ENCODE data around the gene DPEP1.

Gene DPEP1

DNA sequence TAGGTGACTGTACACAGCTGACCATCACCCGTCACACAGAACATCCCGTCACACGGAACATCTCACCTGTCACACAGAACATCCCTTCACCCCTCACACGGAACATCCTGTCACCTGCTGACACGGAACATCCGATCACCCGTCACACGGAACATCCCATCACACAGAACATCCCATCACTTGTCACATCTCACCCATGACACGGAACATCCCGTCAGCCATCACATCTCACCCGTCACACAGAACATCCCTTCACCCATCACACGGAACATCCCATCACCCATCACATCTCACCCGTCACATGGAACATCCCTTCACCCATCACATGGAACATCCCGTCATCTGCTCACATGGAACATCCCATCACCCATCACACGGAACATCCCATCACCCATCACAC lies 34.1 kb upstream of the DPEP1 start:
- Histone ChIP-seq H3K79me2 (ENCODE audit: control insufficient read depth, low read length) (no peaks in the 10 kb centered on the region), H3K4me3 (ENCODE audit: low read length) (no peak overlapping the region), H3K36me3 (ENCODE audit: control insufficient read depth, low read length) (no peaks in the 10 kb centered on the region), H3K4me1 (ENCODE audit: control insufficient read depth, low read length) (peaks cover 14% of the 10 kb centered on the region), H3K9me2 (replicated peaks; ENCODE audit: control insufficient read depth, low read length) (no peaks in the 10 kb centered on the region), H3K27ac (ENCODE audit: low read depth, low read length) (no peak overlapping the region), H4K20me1 (ENCODE audit: control insufficient read depth, insufficient read depth, low read depth, low read length) (no peaks in the 10 kb centered on the region), H3K4me2 (ENCODE audit: low read length) (no peak overlapping the region), H3K27me3 (ENCODE audit: control insufficient read depth, low read length) (peaks cover 5% of the 10 kb centered on the region), H3K9me3 (ENCODE audit: control insufficient read depth, insufficient read depth, low read length) (peaks cover 10% of the 10 kb centered on the region; the same call in 1 of the 2 replicates), H3F3A (ENCODE audit: control insufficient read depth, insufficient read depth) (0 out of 2 replicates have a peak, but pooled peaks cover 3% of the 10 kb centered on the region)
- TF ChIP-seq CTCF (IDR thresholded peaks at IDR 0.05; ENCODE audit: low read depth, low read length, poor library complexity, severe bottlenecking) (no peak), EZH2phosphoT487 (IDR thresholded peaks at IDR 0.05; ENCODE audit: borderline replicate concordance, low read length) (no peak)

GRCh38 chr16:89581045-89581695 lies 32.3 kb upstream of the DPEP1 start:
- no peak for TF ChIP-seq CTCF (IDR thresholded peaks at IDR 0.05; ENCODE audit: low read depth, low read length, poor library complexity, severe bottlenecking)
- Histone ChIP-seq H3K4me1 (ENCODE audit: control insufficient read depth, low read length) (no peaks in the 10 kb centered on the region), H3K27ac (ENCODE audit: low read depth, low read length) (no peak overlapping the region), H3F3A (ENCODE audit: control insufficient read depth, insufficient read depth) (0 out of 2 replicates have a peak, but pooled peaks cover 3% of the 10 kb centered on the region), H3K4me2 (ENCODE audit: low read length) (no peak overlapping the region), H3K4me3 (ENCODE audit: low read length) (no peak overlapping the region), H3K9me3 (ENCODE audit: control insufficient read depth, insufficient read depth, low read length) (peaks cover 11% of the 10 kb centered on the region; the same call in 1 of the 2 replicates), H3K27me3 (ENCODE audit: control insufficient read depth, low read length) (no peaks in the 10 kb centered on the region), H3K9me2 (replicated peaks; ENCODE audit: control insufficient read depth, low read length) (no peaks in the 10 kb centered on the region), H3K36me3 (ENCODE audit: control insufficient read depth, low read length) (no peaks in the 10 kb centered on the region), H4K20me1 (ENCODE audit: control insufficient read depth, insufficient read depth, low read depth, low read length) (no peaks in the 10 kb centered on the region), H3K79me2 (ENCODE audit: control insufficient read depth, low read length) (no peaks in the 10 kb centered on the region)

- no peaks in the 10 kb centered on the region for H3K79me2 ChIP-seq (ENCODE audit: control insufficient read depth, low read length)
- no peaks in the 10 kb centered on the region for H3K27me3 ChIP-seq (ENCODE audit: control insufficient read depth, low read length)
- peaks cover 19% of the 10 kb centered on the region; the same call in 1 of the 2 replicates for H3K9me3 ChIP-seq (ENCODE audit: control insufficient read depth, insufficient read depth, low read length)
- no peak overlapping the region for H3K4me3 ChIP-seq (ENCODE audit: low read length)
- H3F3A ChIP-seq (ENCODE audit: control insufficient read depth, insufficient read depth), result peaks cover 6% of the 10 kb centered on the region; the same call in 1 of the 2 replicates
- no peak overlapping the region for H3K4me2 ChIP-seq (ENCODE audit: low read length)
- no peaks in the 10 kb centered on the region for H3K9me2 ChIP-seq (replicated peaks; ENCODE audit: control insufficient read depth, low read length)
- no peaks in the 10 kb centered on the region for H4K20me1 ChIP-seq (ENCODE audit: control insufficient read depth, insufficient read depth, low read depth, low read length)
- no peak overlapping the region for H3K27ac ChIP-seq (ENCODE audit: low read depth, low read length)
- no peaks in the 10 kb centered on the region for H3K4me1 ChIP-seq (ENCODE audit: control insufficient read depth, low read length)
- TF ChIP-seq EZH2phosphoT487 (IDR thresholded peaks at IDR 0.05; ENCODE audit: borderline replicate concordance, low read length), result no peak
- TF ChIP-seq CTCF (IDR thresholded peaks at IDR 0.05; ENCODE audit: low read depth, low read length, poor library complexity, severe bottlenecking), result no peak
- no peaks in the 10 kb centered on the region for H3K36me3 ChIP-seq (ENCODE audit: control insufficient read depth, low read length)
Observed at GRCh38 chr16:89581861-89582563, 31.4 kb upstream of the DPEP1 start.

All from DOHH2 (cell line).